Thymus (tissue), 11 donors: ENCODE measurements around the gene TUBA1B. TPM values are rescaled to one million over a fixed set of nuclear protein-coding genes. Genes with fewer than 3 reads are reported as not detected.
"Not testable (repeated sequence)": the region's sequence is repeated elsewhere in the genome, so short reads cannot be mapped to it uniquely, and the experiment has no call there.

Experiments used
- DNase-seq, 9 donors: peaks; one replicate each; pipeline ENCODE4 v3.0.0-alpha.2; 2013; ENCODE audit warnings: low spot score in 9 of 9, low read depth in 6 of 9, missing footprints in 1 of 9
- H3K27ac ChIP-seq, 2 donors: one replicate each; pipeline ENCODE4 v1.5.1; 2013; ENCODE audit warnings: control low read depth in 1 of 2, low read depth in 1 of 2, low read length in 1 of 2, mild to moderate bottlenecking in 1 of 2, moderate library complexity in 1 of 2
- H3K27me3 ChIP-seq, 2 donors: one replicate each; pipeline ENCODE4 v1.5.1; 2013; ENCODE audit warnings: low read length in 1 of 2; ENCODE audit not compliant: control insufficient read depth in 2 of 2, insufficient read depth in 1 of 2
- H3K36me3 ChIP-seq, 2 donors: one replicate each; pipeline ENCODE4 v1.5.1; 2013; ENCODE audit warnings: low read length in 1 of 2, mild to moderate bottlenecking in 1 of 2, moderate library complexity in 1 of 2; ENCODE audit not compliant: control insufficient read depth in 2 of 2, insufficient read depth in 2 of 2
- H3K4me1 ChIP-seq, 2 donors: one replicate each; pipeline ENCODE4 v1.5.1; 2013; ENCODE audit warnings: low read length in 2 of 2; ENCODE audit not compliant: control insufficient read depth in 2 of 2, insufficient read depth in 2 of 2
- H3K4me3 ChIP-seq, 2 donors: one replicate each; pipeline ENCODE4 v1.5.1; 2013; ENCODE audit warnings: low read length in 2 of 2, control low read depth in 1 of 2, mild to moderate bottlenecking in 1 of 2
- H3K9me3 ChIP-seq, 2 donors: one replicate each; pipeline ENCODE4 v1.5.1; 2013; ENCODE audit warnings: low read length in 1 of 2, mild to moderate bottlenecking in 1 of 2; ENCODE audit not compliant: control insufficient read depth in 2 of 2, insufficient read depth in 1 of 2
- WGBS: extraction: QIAGEN DNeasy Blood & Tissue Kit; methylation state at CpG from one replicate; pipeline ENCODE4 v1.1.7; 2013; 5-methylcytosine and 5-hydroxymethylcytosine counted together
- polyA plus RNA-seq: library from polyadenylated mRNA; stranded (reverse); fragments of 200-250 nt; gene quantifications from one replicate; pipeline ENCODE4 v1.2.3, GENCODE V29; 2013
- total RNA-seq: library from RNA; stranded (reverse); fragments of 120-200 nt; gene quantifications from one replicate; pipeline ENCODE4 v1.2.4, GENCODE V29; 2013
- donor health status: healthy.

TUBA1B gene
- total and polyA plus RNA-seq, 2 donors, result 285 to 2,059 TPM

GRCh38 chr12:49131894-49132461, 783 bp upstream of the TUBA1B start:
- Histone ChIP-seq H3K27ac (peak overlapping the region; percentile 90 to 97), H3K4me3 (peak overlapping the region; percentile 49 to 60), H3K4me1 (peaks cover 13 to 22% of the 10 kb centered on the region in 2 donors)

GRCh38 chr12:49130151-49131050, 794 bp downstream of the TUBA1B start:
- Histone ChIP-seq H3K4me1 (peaks cover 13 to 22% of the 10 kb centered on the region in 2 donors), H3K27me3 (no peaks in the 10 kb centered on the region), H3K4me3 (peak overlapping the region; percentile 60 to 100), H3K9me3 (no peaks in the 10 kb centered on the region), H3K36me3 (peaks cover 24 to 36% of the 10 kb centered on the region in 2 donors), H3K27ac (peak overlapping the region; percentile 97 to 100)
- peak; percentile 89 to 98 (median 93) for DNase-seq
- WGBS, result under 1% methylated on average over 66 of the region's 66 CpGs

More at GRCh38 chr12:49131894-49132461, 783 bp upstream of the TUBA1B start:
- H3K9me3 ChIP-seq, result no peaks in the 10 kb centered on the region
- no peaks in the 10 kb centered on the region for H3K27me3 ChIP-seq
- DNase-seq, result peak in 1 of 9 donors; percentile 8
- 22% methylated on average over 9 of the region's 9 CpGs for WGBS
- peaks cover 22 to 32% of the 10 kb centered on the region in 2 donors for H3K36me3 ChIP-seq

GRCh38 chr12:49129332-49130150, 1.7 kb downstream of the TUBA1B start:
- Histone ChIP-seq H3K36me3 (peaks cover 24 to 36% of the 10 kb centered on the region in 2 donors), H3K4me1 (peaks cover 13 to 22% of the 10 kb centered on the region in 2 donors), H3K4me3 (peak overlapping the region; percentile 60 to 100), H3K9me3 (no peaks in the 10 kb centered on the region), H3K27me3 (no peaks in the 10 kb centered on the region), H3K27ac (peak overlapping the region; percentile 97 to 100)
- DNase-seq, result no peak
- 72% methylated on average over 18 of the region's 18 CpGs for WGBS

- H3K4me1 ChIP-seq, result peaks cover 13 to 19% of the 10 kb centered on the region in 2 donors
- H3K9me3 ChIP-seq, H3K27me3 ChIP-seq, H3K4me3 ChIP-seq, DNase-seq, H3K27ac ChIP-seq: not testable (repeated sequence)
- over 99% methylated on average over 8 of the region's 8 CpGs for WGBS
- peaks cover 24 to 36% of the 10 kb centered on the region in 2 donors for H3K36me3 ChIP-seq
These were observed 3.2 kb downstream of the TUBA1B start for GRCh38 chr12:49127971-49128370.

- Histone ChIP-seq H3K27ac (no peak overlapping the region), H3K9me3 (no peaks in the 10 kb centered on the region), H3K4me1 (peaks cover 9 to 17% of the 10 kb centered on the region in 2 donors), H3K27me3 (no peaks in the 10 kb centered on the region), H3K4me3 (no peak overlapping the region), H3K36me3 (peaks cover 24 to 36% of the 10 kb centered on the region in 2 donors)
- DNase-seq, result no peak
- WGBS, result 98% methylated on average over 4 of the region's 4 CpGs
These were observed 4.1 kb downstream of the TUBA1B start for GRCh38 chr12:49126852-49127763.

GRCh38 chr12:49121047-49121696, 10.0 kb downstream of the TUBA1B start:
- WGBS, result 60% methylated on average over 6 of the region's 6 CpGs
- DNase-seq, result no peak
- H3K27ac ChIP-seq, result no peak overlapping the region
- H3K9me3 ChIP-seq, result no peaks in the 10 kb centered on the region
- H3K4me3 ChIP-seq, result no peak overlapping the region
- H3K27me3 ChIP-seq, result no peaks in the 10 kb centered on the region
- no peaks in the 10 kb centered on the region for H3K36me3 ChIP-seq
- H3K4me1 ChIP-seq, result no peaks in the 10 kb centered on the region

GRCh38 chr12:49111206-49111605, 20.0 kb downstream of the TUBA1B start:
- Histone ChIP-seq H3K36me3 (peaks cover 3 to 6% of the 10 kb centered on the region in 2 donors), H3K27ac (peak overlapping the region; percentile 86 to 97)
- 68% methylated on average over 6 of the region's 6 CpGs for WGBS

More at GRCh38 chr12:49111206-49111605, 20.0 kb downstream of the TUBA1B start:
- no peaks in the 10 kb centered on the region for H3K27me3 ChIP-seq
- H3K4me3 ChIP-seq, result peak overlapping the region; percentile 91 to 100
- DNase-seq, result no peak
- peaks cover 0 to 4% of the 10 kb centered on the region in 2 donors for H3K9me3 ChIP-seq
- H3K4me1 ChIP-seq, result peaks cover 14 to 25% of the 10 kb centered on the region in 2 donors
